Measurements from ENCODE around the gene FAM107B.

DNA sequence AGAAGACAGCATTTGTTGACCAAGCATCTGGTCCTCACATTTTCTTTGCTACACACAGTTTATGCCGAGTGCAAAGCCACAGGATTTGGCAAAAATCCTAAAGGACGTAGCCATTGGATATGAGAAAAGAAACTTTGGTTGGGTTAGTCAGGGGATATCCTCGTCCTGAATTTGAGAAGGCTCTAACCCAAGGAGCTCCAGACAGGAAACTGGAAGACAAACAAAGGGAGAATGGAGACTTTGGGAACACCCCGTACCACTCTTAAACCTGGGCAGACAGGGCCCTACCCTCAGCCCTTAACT, 297.3 kb downstream of the FAM107B start:
- TF ChIP-seq CTCF (IDR thresholded peaks at IDR 0.05) (no peak), POLR2A (IDR thresholded peaks at IDR 0.05) (no peak)

Measured in right lobe of liver (tissue), 4 donors.